HepG2 (cell line): Measurements from ENCODE around the gene MAP2K6. TPM values are rescaled to one million over a fixed set of nuclear protein-coding genes. Genes with fewer than 3 reads are reported as not detected.

Experiments
- ATAC-seq: fragments of 200-7000 bp; cut with Tn5 transposase; 3 replicates; pipeline ENCODE4 v1.9.1; 2020; ENCODE audit warnings: mild to moderate bottlenecking, moderate library complexity
- BruUV-seq: library from RNA; stranded (reverse); fragments of 400-500 nt; replicated peaks from 2 replicates; lab custom pipeline; 2021; lab: Mats Ljungman, UMichigan
- CTCF ChIA-PET: fragments of 300-600 bp; formaldehyde crosslinking; extraction: SDS; loops from one replicate; lab custom pipeline; 2021; ENCODE audit warnings: low total read pairs, inconsistent platforms, low intra/inter-chr PET ratio; lab: Yijun Ruan, JAX
- POLR2A ChIA-PET: fragments of 350-600 bp; sonication (Branson Sonifier 250); formaldehyde crosslinking; loops from one replicate; lab custom pipeline; 2020; ENCODE audit warnings: antibody characterized with exemption, inconsistent platforms; lab: Yijun Ruan, JAX
- DNase-seq: peaks from one replicate; pipeline ENCODE4 v3.0.0-alpha.2; 2015; ENCODE audit warnings: low spot score
- FAIRE-seq: peaks from 3 replicates; lab custom pipeline; 2011; peaks lifted over from hg19 to GRCh38; lab: Jason Lieb, UNC
- H2AFZ ChIP-seq: one replicate; pipeline ENCODE4 v1.6.1; 2011; ENCODE audit warnings: low read length, inconsistent platforms
- H3K27ac ChIP-seq: fragments of 300-600 bp; 3 replicates; pipeline ENCODE4 v1.8.0; 2011; ENCODE audit warnings: mixed run types, mild to moderate bottlenecking, mixed read lengths, low read length, inconsistent platforms; ENCODE audit not compliant: insufficient read depth; ENCODE audit errors: extremely low read length
- H3K27me3 ChIP-seq, 2 experiments: fragments of 200-600 bp in 1 of 2; 2 replicates in 1 of 2; 3 replicates in 1 of 2; pipeline versions ENCODE4 v1.6.0 to v1.8.0; 2011; ENCODE audit warnings: low read length in 2 of 2, mild to moderate bottlenecking in 2 of 2, moderate library complexity in 2 of 2, inconsistent platforms in 1 of 2; ENCODE audit not compliant: insufficient read depth in 2 of 2, control insufficient read depth in 1 of 2
- H3K36me3 ChIP-seq, 2 experiments: fragments of 200-600 bp in 1 of 2; replicated peaks in 1 of 2; 2 replicates in 1 of 2; 3 replicates in 1 of 2; pipeline versions ENCODE4 v1.5.1 to v1.8.0; 2011; ENCODE audit warnings: low read length in 2 of 2, inconsistent platforms in 1 of 2; ENCODE audit not compliant: insufficient read depth in 2 of 2, control insufficient read depth in 1 of 2
- H3K4me1 ChIP-seq: 2 replicates; pipeline ENCODE4 v1.5.1; 2012; ENCODE audit warnings: low read length, inconsistent platforms; ENCODE audit not compliant: insufficient read depth
- H3K4me2 ChIP-seq: 2 replicates; pipeline ENCODE4 v1.6.0; 2011; ENCODE audit warnings: low read depth, low read length, inconsistent platforms
- H3K4me3 ChIP-seq, 3 experiments: fragments of 200-600 bp in 1 of 3; sonication (generic), shearing (Covaris generic) in 1 of 3; replicated peaks in 1 of 3; 2 replicates each; pipeline ENCODE4 v1.5.1; 2011 to 2016; ENCODE audit warnings: low read length in 3 of 3, inconsistent platforms in 2 of 3, low read depth in 2 of 3, mild to moderate bottlenecking in 2 of 3, control low read depth in 1 of 3, mixed read lengths in 1 of 3; ENCODE audit not compliant: insufficient read depth in 1 of 3
- H3K79me2 ChIP-seq: one replicate; pipeline ENCODE4 v1.6.1; 2011; ENCODE audit warnings: low read length, inconsistent platforms; ENCODE audit not compliant: insufficient read depth
- H3K9ac ChIP-seq: 2 replicates; pipeline ENCODE4 v1.6.0; 2011; ENCODE audit warnings: mild to moderate bottlenecking, low read depth, low read length, inconsistent platforms; ENCODE audit not compliant: insufficient read depth
- H3K9me3 ChIP-seq: 2 replicates; pipeline ENCODE4 v1.5.1; 2012; ENCODE audit warnings: mild to moderate bottlenecking, low read length
- H4K20me1 ChIP-seq: 2 replicates; pipeline ENCODE4 v1.6.0; 2011; ENCODE audit warnings: inconsistent platforms, mild to moderate bottlenecking, low read length, moderate library complexity; ENCODE audit not compliant: insufficient read depth
- MLLT10 ChIP-seq: sonication (generic); formaldehyde crosslinking; IDR thresholded peaks from 2 replicates; pipeline ENCODE4 v1.4.0; 2020; ENCODE audit warnings: missing genetic modification reagents
- PATZ1 ChIP-seq: sonication (generic); formaldehyde crosslinking; IDR thresholded peaks from 2 replicates; pipeline ENCODE4 v1.4.0; 2020; ENCODE audit warnings: missing genetic modification reagents
- RFX1 ChIP-seq: fragments of 450-650 bp; IDR thresholded peaks from 2 replicates; pipeline ENCODE4 v1.6.1; 2017
- SNAPC2 ChIP-seq: sonication (generic); formaldehyde crosslinking; IDR thresholded peaks from 2 replicates; pipeline ENCODE4 v1.8.1; 2022; ENCODE audit warnings: mild to moderate bottlenecking, missing genetic modification reagents
- TMF1 ChIP-seq: sonication (generic); formaldehyde crosslinking; IDR thresholded peaks from 2 replicates; pipeline ENCODE4 v1.8.1; 2022; ENCODE audit warnings: low read depth, missing genetic modification reagents
- WGBS: methylation state at CpG from one replicate; pipeline ENCODE4 v1.1.6; 2017; ENCODE audit warnings: low lambda C conversion rate; 5-methylcytosine and 5-hydroxymethylcytosine counted together
- in situ Hi-C: cut with HindIII; loops from 2 replicates; pipeline ENCODE4 v1.10.0; 2017; ENCODE audit warnings: low pct_unique_long_range_greater_than_20kb; ENCODE audit not compliant: extremely low pct_ligation_motif_present
- intact Hi-C: fragments of 100-400 bp; cut with micrococcal nuclease; formaldehyde crosslinking; loops from one replicate; pipeline ENCODE4 v1.10.0; 2022; ENCODE audit not compliant: unreplicated experiment
- polyA plus RNA-seq, 8 experiments: library from polyadenylated mRNA; depleted of rRNA in 3 of 8; stranded (reverse) in 7 of 8; unstranded in 1 of 8; fragments of >200 nt; fragmentation: Illumina TruSeq in 4 of 8; extraction: Trizol in 4 of 8; gene quantifications; 2 replicates each; pipeline versions ENCODE4 v1.2.1 to v1.2.3, GENCODE V29; 2011 to 2016; ENCODE audit warnings: low read depth in 4 of 8, missing spikeins in 1 of 8, mixed read lengths in 1 of 8; ENCODE audit not compliant: insufficient read depth in 1 of 8
- total RNA-seq, 5 experiments: library from RNA; depleted of rRNA; stranded (reverse); fragments of >200 nt; fragmentation: Illumina TruSeq; extraction: Trizol; gene quantifications; 2 replicates each; pipeline ENCODE4 v1.2.3, GENCODE V29; 2016; ENCODE audit warnings: low read depth in 1 of 5
- TF ChIP-seq, protein P1 (sequence below): sonication (generic); formaldehyde crosslinking; IDR thresholded peaks from 2 replicates; pipeline ENCODE4 v1.9.0; 2021; ENCODE audit warnings: missing genetic modification reagents, borderline replicate concordance

The MAP2K6 gene
- total and polyA plus RNA-seq, 2 of the 13 experiments (the other 11 are each of a cell fraction or from before 2014, with no cell fraction given), result 5.1 to 33.6 TPM

GRCh38 chr17:69450131-69450530, 35.6 kb downstream of the MAP2K6 start (continued):
- TF ChIP-seq, protein P1, sequence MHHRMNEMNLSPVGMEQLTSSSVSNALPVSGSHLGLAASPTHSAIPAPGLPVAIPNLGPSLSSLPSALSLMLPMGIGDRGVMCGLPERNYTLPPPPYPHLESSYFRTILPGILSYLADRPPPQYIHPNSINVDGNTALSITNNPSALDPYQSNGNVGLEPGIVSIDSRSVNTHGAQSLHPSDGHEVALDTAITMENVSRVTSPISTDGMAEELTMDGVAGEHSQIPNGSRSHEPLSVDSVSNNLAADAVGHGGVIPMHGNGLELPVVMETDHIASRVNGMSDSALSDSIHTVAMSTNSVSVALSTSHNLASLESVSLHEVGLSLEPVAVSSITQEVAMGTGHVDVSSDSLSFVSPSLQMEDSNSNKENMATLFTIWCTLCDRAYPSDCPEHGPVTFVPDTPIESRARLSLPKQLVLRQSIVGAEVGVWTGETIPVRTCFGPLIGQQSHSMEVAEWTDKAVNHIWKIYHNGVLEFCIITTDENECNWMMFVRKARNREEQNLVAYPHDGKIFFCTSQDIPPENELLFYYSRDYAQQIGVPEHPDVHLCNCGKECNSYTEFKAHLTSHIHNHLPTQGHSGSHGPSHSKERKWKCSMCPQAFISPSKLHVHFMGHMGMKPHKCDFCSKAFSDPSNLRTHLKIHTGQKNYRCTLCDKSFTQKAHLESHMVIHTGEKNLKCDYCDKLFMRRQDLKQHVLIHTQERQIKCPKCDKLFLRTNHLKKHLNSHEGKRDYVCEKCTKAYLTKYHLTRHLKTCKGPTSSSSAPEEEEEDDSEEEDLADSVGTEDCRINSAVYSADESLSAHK (CRISPR knock-in tag), result no peak
- no peak for TF ChIP-seq TMF1 (CRISPR knock-in tag)

- no peak for DNase-seq
- no peaks in the 10 kb centered on the region for H3K36me3 ChIP-seq
- no peaks in the 10 kb centered on the region for H4K20me1 ChIP-seq
- no peak overlapping the region for H3K4me2 ChIP-seq
- BruUV-seq, result no TSS peak
- in situ Hi-C loops, result no loop called here
- CTCF ChIA-PET, result no interaction called here
- FAIRE-seq, result no peak
- H3K27ac ChIP-seq, result no peak overlapping the region
- H2AFZ ChIP-seq, result no peak overlapping the region
- POLR2A ChIA-PET, result no interaction called here
- intact Hi-C loops, result no loop called here
- no peak for ATAC-seq
- TF ChIP-seq PATZ1 (CRISPR knock-in tag) (no peak), RFX1 (no peak), SNAPC2 (no peak), MLLT10 (CRISPR knock-in tag) (no peak)
- H3K79me2 ChIP-seq, result no peaks in the 10 kb centered on the region
- 87% methylated on average over 7 of the region's 7 CpGs for WGBS
- no peaks in the 10 kb centered on the region for H3K27me3 ChIP-seq
- H3K4me3 ChIP-seq, result no peak overlapping the region
- no peaks in the 10 kb centered on the region for H3K9me3 ChIP-seq
- H3K9ac ChIP-seq, result no peak overlapping the region
- H3K4me1 ChIP-seq, result no peaks in the 10 kb centered on the region
Observed at GRCh38 chr17:69450918-69451317, 36.4 kb downstream of the MAP2K6 start.
